NCI-H1417 treated with DMSO at 0.1 percent for 48 hours (cell line): ENCODE measurements around the gene CFAP58.

Experiments used
- DNase-seq: peaks from one replicate; lab custom pipeline; 2025; lab: John Stamatoyannopoulos, UW

The CFAP58 gene

DNA sequence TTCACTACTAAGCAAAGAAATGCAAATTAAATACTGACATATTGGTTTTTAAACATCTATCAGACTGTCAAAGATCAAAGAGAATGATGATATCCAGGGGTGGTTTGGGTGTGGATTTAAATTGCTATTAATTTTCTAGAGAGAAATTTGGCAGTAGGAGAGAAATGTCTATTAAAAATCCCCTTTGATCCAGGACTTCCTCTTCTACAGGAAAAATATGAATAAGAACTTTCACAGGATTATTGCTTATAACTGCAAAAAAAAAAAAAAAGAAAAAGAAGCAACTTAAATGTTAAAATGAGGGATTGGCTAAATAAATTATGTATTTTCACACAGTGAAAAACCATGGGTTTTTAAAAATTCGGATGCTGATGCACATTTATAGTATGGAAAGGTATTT is 21.0 kb downstream of the CFAP58 start:
- DNase-seq = no peak

DNA sequence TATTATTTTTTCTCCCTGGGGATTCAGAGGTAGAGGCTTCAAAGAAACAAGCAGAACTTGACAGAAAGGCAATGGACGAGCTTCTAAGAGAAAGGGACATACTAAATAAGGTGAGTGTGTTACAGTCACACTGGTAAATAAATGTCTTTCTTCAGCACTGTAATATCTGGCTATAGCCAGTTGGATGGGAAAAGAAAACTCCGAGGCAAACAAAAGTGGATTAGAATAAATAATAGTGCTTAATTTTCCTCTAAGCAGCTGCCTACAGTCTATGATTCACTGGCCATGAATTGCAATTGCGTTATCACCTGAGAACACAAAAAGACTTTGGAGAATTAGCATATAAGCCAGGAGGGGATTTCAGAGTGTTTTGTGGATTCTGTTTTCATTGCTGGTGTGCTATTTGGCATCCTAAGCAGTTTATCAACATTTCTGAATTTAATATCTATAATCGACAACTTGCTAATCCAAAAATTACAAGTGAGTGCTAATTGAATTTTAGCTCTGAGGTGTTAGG is 23.2 kb downstream of the CFAP58 start:
- no peak for DNase-seq

DNA sequence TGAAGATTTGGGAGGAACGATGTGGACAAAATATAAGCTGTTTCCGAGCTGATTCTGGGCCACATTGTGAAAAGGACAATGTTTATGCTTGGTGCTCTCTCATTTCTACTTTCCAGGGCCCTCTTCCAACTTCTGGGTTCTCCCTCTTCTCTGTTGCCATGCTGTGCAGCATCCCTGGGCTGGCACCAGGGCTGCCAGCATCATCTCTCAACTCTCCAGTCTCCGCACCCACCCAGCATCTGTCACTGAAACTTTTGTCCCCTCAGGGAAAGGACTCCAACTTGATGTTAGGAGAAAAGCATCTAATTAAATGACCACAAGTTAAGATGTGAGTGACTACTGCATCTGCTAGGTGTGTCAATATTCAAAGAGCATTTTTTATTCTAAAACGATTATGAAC is 26.7 kb downstream of the CFAP58 start:
- no peak for DNase-seq

DNA sequence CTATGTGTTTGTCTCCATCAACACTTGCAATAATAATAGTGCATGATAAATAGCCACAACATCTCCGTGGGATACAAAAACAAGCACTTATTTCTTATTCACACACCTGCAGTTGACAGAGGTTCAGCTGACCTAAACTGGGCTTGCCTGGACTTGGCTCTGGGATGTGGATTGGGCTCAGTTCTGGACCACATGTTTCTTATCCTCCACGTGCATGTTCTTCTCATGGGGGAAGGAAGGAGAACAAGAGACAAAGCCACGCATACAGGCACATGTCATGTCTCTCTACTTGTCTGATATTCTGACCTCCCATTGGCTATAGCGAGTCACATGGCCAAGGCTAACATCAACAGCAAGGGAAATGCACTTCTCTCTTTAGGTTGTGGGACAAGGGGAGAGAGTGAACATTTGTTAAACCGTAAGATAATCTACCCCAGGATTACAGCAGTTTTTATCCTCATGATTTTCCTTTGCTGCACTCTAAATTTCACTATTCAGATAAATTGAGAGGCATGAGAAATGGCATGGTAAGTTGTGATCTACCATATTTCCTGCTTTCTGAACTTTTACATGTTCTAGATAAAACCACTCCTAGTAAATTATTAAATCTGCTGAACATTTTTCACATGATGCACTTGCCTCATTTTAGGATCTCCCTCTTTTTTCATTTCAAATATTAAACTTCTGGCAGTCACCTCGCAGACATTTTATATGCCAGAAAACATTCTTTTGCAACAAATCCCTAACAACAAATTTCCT is 33.7 kb downstream of the CFAP58 start:
- no peak for DNase-seq

DNA sequence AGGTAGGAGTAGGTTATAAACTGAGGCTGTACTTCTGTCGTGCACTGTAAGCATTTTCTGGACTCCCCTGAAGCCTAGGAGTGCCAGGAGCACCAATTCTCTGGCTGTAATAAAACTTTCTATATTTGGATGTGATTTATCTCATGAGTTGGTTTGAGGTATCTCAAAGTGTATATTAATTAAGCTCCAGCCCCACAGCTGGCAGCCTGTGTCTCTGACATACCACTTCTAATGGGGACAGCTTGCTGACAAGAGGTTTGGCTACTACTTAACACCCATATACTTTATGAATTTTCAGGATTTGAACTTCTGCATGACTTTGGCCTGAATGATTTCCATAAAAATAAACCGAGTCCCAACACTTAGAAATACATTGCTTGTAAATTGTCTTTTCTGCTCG is 35.2 kb downstream of the CFAP58 start:
- no peak for DNase-seq

DNA sequence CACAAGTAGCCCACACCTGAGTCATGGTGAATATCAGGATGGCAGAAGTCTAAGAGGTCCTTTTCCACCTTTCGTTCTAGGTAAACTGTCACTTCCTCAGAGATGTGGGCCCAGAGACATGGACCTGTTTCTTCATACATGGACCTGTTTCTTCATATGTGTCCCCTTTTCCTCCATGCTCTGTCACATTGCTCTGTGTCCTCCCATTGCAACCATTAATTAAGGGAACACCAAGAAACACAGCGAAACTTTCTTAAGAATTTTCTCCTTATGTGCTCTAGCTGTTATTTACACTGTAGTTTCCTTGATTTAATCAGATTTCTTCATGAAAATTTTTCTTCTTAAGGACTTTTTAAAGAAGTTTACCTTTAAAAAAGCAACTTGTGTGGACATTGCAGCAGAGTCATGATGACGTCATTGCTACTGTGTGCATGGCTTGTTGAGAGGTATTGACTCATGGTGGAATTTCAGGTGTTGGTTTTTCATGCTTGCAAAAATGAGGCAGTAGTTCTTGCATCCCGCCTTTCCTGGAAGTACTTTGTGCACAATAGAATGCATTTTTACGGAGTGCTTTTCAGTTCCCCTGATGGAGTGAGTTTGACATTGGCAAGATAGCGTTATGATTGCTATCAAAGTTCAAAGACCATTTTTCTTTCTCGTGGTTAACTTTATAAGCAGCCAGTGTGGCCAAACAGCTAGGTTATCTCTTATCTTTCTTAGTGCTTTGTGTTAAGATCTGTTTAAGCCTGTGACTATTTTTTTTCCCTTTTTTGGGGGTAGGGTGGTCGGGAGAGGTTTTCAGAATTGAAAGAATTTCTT is 37.7 kb downstream of the CFAP58 start:
- DNase-seq = no peak

DNA sequence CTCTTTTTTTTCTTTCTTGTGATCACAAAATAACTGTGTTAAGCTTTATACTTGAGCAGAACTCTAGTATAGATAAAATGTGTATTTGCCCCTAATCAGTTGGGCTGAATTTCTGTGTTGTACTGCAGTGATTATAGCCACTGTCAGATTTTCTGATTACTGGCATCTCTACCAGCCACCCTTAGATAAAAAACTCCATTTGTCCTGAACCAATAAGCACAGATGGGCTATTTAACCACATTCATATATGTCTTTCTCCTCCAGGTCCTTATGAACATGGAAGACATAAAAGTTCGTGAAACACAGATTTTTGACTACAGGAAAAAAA is 38.3 kb downstream of the CFAP58 start:
- DNase-seq = no peak

DNA sequence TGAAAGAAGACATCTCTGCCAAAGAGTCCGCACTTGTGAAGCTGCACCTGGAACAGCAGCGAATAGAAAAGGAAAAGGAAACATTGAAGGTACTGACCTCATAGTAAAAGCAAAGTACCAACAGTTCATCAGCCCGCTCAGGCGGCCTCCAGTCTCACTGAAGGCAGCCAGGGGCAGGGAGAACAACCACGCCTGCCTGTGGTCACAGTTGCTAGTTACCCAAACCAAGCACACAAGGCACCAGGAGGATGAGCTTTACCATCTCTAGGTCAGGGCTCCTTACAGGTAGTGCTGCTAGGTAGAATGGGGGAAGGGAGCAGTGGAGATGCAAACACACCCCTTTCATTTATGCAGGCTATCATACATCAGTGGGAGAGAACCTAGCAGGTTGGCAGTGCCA is 39.8 kb downstream of the CFAP58 start:
- DNase-seq = no peak

DNA sequence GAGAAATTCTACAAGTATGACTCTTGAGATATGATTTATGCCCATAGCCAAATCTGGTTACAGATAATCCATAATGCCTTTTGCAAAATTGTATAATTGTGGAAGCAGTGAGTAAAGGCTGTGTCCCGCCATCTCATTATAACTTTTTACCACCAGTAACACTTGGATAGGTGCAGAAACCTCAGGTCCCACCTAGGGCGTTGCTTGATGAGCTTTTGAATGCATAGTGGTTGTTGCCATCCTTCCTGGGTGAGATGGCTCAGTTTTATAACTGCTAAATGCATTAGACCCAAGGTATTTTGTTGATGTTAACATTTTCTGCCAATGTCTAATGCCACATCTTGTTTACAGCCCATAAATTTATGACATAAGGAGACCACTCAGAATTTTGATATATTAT is 42.9 kb downstream of the CFAP58 start:
- no peak for DNase-seq

DNA sequence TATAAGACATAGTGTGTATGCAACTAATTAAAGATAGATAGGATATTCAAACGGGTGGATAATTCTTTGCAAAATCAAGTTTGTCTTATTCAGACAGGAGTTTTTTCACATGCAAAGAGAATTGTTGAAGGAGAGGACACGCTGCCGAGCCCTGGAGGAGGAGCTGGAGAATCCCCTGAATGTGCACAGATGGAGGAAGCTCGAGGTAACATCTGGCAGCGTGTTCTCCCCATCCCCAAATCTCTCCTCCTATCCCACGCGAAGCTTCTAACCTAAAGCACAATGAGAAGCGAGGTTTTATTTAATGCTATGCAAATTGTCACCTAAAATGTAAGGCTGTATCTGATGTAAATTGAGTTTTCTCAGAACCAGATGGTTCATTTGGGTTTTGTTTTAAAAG is 50.0 kb downstream of the CFAP58 start:
- DNase-seq = no peak

DNA sequence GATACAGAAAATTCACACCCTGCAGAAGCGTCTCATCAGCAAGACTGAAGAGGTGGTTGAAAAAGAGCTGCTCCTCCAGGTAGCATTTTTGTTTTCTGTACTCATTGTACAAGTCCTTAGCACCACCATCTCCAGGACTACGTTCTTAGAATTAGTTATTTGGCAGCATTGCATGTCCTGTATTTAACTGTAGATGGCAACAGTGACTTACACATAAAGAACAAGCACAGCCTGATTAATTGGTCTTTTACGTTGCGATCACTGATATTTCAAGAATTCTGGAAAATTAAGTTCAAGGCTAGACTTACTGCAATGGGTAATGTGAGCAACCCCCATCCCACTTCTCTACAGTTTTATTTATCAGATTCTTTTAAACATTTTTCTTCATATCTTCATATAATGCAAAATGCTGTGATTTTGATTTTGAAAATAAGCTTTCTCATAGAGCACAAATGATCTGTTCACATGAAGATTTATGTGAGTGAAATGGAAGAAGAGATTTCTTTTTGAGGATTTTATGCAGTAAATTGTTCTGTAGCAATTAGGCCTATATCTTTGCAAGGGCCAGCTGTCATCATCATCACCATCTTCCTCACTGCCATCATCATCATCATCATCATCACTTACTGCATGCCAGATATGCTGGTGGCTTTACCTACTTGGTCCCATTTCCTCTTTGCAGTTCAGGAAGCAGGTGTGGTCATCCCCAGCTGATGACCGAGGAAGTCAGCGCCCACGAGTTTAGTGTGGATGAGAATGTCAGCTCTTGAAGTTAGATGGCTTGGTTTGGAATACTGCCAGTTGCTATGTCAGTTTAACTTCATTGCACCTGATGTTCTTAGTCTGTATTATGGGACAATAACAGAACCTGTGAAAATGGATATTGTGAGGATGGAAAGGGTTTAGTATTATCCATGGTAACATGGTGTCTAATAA is 53.4 kb downstream of the CFAP58 start:
- DNase-seq = no peak

DNA sequence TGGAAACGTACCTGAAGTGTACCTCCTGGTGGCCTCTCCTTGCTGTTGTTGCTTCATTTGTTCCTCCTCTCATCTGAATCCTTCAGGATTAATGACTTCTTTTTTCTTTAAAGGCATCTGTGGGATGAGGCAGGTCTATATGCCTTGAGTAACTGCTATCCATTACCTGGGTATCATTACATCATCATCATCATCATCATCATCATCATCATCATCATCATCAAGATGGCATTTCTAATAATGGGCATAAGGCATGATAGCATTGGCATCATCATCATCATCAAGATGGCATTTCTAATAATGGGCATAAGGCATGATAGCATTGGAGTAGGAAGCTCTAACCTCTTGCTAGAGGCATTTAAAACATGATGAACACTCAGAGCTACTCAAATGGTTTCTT is 59.9 kb downstream of the CFAP58 start:
- no peak for DNase-seq

DNA sequence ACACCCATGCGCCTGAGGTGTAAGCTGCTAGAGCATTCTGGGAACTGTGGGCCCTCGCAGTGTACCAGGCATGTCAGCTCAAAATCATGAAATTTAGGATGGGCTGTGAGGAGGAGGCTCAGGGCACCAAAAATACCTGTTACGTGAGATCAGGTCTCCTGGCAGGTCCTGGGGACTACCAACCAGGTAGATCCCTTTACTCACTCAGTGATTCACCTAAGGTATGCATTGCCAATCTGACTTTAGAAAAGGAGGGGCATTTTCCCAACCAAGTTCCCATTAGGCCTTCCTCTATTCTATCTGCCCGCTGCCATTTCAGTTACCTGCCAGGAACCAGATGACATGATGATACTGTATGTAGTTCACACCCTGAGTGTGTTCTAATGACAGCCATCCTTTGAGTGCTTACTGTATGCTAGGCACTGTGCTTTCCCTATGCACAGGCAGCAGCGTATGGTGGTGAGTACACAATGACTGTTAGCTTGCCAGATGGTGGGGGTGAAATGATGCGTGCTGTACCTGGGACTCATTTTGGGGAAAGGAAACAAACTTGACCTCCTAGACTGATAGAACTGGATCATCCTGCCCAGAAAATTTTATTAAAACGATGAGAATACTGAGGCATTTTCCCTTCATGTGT is 62.0 kb downstream of the CFAP58 start:
- no peak for DNase-seq

DNA sequence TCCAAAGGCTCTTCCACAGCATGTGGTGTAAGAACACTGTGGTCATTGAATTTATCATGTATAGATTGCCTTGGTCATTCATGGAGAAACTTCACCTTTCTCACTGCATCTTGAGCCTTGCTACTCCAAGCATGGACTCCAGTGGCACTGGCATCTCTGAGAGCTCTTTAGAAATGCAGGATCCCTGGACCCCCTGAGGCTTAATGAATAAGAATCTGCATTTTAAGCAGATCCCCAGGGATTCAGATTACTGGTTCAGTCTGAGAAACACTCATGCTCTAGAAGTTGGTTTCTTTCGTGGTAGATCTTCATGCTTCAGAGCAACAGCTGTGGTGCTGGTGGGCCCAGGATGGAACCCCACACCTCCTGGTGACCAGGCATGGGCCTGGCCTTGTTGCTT is 63.2 kb downstream of the CFAP58 start:
- no peak for DNase-seq

DNA sequence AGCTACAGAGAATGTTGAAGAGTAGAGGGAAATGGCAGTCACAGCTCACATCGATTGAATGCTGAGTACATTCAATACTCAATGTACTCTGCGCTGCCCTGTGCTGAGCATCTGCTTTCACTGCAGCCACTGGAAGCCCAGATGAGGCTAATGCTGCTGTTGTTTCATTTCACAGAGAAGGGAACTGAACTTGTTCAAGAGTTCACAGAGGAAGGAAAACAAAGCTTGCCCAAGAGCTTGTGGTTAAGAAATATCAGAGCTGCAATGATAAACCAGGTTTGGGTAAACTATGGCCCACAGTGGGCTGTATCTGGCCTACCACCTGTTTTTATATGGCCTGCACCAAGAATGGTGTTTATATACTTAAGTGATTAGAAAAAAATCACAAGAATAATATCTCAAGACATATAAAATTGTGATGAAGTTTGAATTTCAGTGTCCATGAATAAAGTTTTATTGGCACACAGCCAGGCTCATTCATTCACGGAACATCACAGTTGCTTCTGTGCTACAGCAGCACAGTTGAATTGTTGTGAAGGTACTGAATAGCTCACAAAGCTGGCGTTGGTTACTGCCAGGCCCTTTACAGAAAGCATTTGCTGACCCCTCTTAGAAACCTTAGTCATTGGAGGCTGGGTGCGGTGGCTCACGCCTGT is 64.1 kb downstream of the CFAP58 start:
- DNase-seq = no peak

DNA sequence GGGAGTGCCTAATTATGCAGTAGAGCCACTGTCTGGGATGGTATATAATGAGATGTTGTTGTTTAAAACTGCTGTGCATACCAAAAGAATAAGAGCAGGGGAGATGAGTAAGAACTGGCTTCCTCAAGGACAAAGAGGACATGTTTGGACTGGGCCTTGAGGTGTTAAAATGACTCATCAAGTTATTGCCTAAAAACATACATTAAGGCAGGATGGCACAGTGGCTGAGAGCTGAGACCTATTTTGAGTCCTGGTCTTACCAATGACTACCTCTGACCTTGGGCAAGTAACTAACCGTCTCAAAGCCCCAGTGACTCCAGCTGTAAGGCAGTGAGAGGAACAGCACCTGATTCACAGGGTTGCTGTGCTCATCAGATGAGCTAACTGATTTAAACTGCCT is 71.1 kb downstream of the CFAP58 start:
- DNase-seq = no peak

DNA sequence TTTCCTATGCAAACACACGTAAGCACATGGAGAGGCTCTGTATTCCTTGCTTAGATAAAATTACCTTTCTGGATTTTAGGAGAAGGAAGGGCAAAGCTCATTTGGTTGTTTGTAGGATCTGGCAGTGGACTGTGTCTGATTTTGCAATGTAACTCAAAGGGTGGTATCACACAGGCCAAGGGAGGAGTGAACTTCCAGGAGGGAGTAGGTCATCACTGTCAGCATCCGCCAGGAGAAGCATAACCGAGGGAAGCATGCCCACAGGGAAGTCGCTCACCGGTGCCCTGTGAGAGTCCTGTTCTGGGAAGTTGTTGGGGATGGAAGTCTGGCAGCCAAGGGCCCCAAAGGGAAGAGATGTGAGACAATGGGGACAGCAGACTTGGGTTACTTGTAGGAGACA is 74.4 kb downstream of the CFAP58 start:
- DNase-seq = no peak

DNA sequence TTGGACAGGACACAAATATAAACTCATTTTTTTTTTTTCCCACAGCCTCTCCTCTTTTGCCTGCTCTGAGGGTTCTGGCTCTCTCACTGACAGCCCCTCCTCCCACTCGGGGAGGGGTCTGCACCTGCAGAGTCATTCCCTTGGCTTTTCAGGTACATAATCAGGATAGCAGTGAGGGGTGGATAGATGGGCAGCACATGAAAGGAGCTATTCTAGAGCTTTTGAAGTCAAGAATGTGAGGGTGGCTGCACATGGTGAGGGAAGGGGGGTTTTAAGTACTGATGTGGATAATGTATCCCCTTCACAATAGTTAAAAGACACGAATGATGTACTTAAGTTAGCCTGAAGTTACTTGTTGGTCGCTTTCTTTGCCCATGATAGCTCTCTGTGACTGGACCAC is 76.2 kb downstream of the CFAP58 start:
- no peak for DNase-seq

DNA sequence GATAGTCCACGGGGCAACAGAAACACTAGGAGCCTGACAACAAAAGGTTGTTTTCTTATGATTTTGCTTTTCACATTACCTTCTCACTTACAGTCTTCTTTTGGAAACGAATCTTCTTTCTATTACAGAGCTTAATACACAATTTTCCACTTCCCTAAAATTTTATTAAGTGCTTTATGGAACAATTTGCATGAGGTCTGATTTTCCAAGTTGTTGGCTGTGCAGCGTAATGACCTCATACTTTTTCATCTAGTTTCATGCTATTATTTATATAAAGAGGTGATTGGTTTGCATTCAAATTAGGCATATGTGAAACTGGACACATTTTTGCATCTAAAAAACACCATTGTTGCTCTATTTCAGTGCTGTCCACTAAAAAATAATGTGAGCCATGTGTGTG is 76.7 kb downstream of the CFAP58 start:
- no peak for DNase-seq

DNA sequence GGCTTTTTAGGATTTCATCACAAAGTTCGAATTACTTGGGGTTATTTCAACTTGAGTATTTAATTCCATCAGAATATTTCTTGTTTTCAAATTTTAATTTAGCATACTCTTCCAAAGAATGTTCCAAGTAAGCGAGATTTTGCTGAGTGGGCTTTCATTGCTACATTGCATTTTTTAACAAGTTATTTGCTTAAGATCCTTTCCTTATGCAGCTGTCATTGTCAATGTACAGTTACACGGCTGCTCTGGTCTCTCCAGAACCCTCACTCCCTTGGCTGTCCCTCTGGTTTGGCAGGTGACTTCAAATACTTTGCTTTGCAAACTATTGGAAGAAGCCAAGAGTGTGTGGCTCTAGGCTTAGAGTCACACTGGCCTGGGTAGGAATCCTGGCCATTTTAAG is 80.0 kb downstream of the CFAP58 start:
- DNase-seq = no peak

DNA sequence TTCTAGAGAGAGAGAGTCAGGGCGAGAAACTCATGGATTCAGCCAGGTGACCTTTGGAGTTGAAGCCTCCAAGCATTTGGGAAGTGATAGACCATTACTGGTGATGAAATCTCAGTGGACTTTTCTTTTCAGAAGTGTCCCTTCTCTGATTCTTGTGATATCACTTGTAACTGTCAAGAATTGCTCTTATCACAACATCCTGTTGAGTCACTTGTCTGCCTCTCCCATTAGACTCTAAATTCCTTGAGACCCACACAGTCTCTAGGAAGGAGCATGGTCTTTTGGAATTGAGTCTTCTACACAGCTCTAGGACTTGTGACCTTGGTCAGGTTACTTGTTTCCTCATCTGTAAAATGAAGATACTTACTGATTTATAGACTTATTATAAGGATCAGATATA is 81.0 kb downstream of the CFAP58 start:
- no peak for DNase-seq
